ENCODE data around the gene CD27. TPM values are rescaled to one million over a fixed set of nuclear protein-coding genes. Genes with fewer than 3 reads are reported as not detected.
"Not testable (repeated sequence)": the region's sequence is repeated elsewhere in the genome, so short reads cannot be mapped to it uniquely, and the experiment has no call there.

Gene CD27
- total RNA-seq, 6 experiments from 2014 or later = 0.33 to 1.2 (median 0.68) TPM; not detected in 1

DNA sequence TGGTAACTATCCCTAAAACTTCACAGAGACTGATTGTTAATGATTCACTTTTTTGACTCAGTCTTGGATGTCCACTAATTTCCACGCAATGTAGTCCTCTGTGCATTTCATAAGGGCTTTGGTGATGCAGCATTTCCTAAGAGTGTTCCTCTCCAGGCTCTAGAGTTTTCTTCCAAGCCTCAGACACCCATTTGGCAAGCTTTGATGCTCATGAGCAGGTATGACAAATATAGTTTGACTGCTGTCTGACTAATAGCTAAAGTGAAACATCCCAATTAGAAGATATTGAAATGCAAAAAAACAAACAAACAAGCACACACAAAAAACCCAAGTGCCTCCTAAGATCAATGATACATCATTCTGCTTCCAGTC lies 27.2 kb downstream of the CD27 start:
- ATAC-seq (no peak), DNase-seq (no peak)
- WGBS (ENCODE audit: insufficient coverage, low coverage, low lambda C conversion rate, missing lambda C conversion rate) = 30% methylated on average over 1 of the region's 1 CpG
- no peak overlapping the region for H3K4me3 ChIP-seq
- no peaks in the 10 kb centered on the region for H3K36me3 ChIP-seq
- no peaks in the 10 kb centered on the region for H3K27me3 ChIP-seq
- H3K9me3 ChIP-seq = no peaks in the 10 kb centered on the region
- no peak overlapping the region for H3K27ac ChIP-seq
- TF ChIP-seq, protein P1, sequence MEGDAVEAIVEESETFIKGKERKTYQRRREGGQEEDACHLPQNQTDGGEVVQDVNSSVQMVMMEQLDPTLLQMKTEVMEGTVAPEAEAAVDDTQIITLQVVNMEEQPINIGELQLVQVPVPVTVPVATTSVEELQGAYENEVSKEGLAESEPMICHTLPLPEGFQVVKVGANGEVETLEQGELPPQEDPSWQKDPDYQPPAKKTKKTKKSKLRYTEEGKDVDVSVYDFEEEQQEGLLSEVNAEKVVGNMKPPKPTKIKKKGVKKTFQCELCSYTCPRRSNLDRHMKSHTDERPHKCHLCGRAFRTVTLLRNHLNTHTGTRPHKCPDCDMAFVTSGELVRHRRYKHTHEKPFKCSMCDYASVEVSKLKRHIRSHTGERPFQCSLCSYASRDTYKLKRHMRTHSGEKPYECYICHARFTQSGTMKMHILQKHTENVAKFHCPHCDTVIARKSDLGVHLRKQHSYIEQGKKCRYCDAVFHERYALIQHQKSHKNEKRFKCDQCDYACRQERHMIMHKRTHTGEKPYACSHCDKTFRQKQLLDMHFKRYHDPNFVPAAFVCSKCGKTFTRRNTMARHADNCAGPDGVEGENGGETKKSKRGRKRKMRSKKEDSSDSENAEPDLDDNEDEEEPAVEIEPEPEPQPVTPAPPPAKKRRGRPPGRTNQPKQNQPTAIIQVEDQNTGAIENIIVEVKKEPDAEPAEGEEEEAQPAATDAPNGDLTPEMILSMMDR (IDR thresholded peaks at IDR 0.05) = no peak
- TF ChIP-seq POLR2A (IDR thresholded peaks at IDR 0.05) = no peak
- intact Hi-C loops (cut with DNase I) = no loop called here
- peaks cover 0 to 33% (median 14%) of the 10 kb centered on the region in 4 donors for H3K4me1 ChIP-seq

DNA sequence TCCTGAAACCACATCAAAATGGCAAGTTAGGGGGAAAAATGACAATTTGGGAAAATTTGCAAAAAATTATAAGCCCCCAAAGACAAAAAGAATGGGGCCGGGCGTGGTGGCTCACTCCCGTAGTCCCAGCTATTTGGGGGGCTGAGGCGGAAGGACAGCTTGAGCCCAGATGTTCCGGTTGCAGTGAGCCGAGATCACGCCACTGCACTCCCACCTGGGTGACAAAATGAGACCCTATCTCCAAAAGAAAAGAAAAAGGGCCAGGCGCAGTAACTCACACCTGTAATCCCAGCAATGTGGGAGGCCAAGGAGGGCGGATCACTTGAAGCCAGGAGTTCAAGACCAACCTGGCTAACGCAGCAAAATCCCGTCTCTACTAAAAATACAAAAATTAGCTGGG lies 27.7 kb downstream of the CD27 start:
- ATAC-seq (no peak), DNase-seq (no peak)
- no peaks in the 10 kb centered on the region for H3K36me3 ChIP-seq
- H3K4me3 ChIP-seq = no peak overlapping the region
- no peaks in the 10 kb centered on the region for H3K9me3 ChIP-seq
- no peaks in the 10 kb centered on the region for H3K27me3 ChIP-seq
- WGBS (ENCODE audit: insufficient coverage, low coverage, low lambda C conversion rate, missing lambda C conversion rate) = 76% methylated on average over 9 of the region's 11 CpGs
- H3K27ac ChIP-seq = no peak overlapping the region
- H3K4me1 ChIP-seq = peaks cover 0 to 28% (median 11%) of the 10 kb centered on the region in 4 donors
- intact Hi-C loops (cut with DNase I) = no loop called here
- TF ChIP-seq POLR2A (IDR thresholded peaks at IDR 0.05) = no peak
- TF ChIP-seq, protein P1 (IDR thresholded peaks at IDR 0.05) = no peak

DNA sequence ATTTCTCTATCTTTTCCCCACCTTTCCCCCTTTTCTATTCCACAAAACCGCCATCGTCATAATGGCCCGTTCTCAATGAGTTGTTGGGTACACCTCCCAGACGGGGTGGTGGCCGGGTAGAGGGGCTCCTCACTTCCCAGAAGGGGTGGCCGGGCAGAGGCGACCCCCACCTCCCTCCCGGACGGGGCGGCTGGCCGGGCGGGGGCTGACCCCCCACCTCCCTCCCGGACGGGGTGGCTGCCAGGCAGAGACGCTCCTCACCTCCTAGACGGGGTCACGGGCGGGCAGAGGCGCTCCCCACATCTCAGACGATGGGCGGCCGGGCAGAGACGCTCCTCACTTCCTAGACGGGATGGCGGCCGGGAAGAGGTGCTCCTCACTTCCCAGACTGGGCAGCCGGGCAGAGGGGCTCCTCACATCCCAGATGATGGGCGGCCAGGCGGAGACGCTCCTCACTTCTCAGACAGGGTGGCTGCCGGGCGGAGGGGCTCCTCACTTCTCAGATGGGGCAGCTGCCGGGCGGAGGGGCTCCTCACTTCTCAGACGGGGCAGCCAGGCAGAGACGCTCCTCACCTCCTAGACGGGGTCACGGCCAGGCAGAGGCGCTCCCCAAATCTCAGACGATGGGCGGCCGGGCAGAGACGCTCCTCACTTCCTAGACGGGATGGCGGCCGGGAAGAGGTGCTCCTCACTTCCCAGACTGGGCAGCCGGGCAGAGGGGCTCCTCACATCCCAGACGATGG lies 30.6 kb downstream of the CD27 start:
- ATAC-seq; H3K9me3 ChIP-seq; DNase-seq; H3K4me1 ChIP-seq; intact Hi-C loops (cut with DNase I); H3K27me3 ChIP-seq; H3K36me3 ChIP-seq; H3K27ac ChIP-seq; H3K4me3 ChIP-seq: not testable (repeated sequence)
- WGBS (ENCODE audit: insufficient coverage, low coverage, low lambda C conversion rate, missing lambda C conversion rate) = 100% methylated on average over 3 of the region's 48 CpGs

DNA sequence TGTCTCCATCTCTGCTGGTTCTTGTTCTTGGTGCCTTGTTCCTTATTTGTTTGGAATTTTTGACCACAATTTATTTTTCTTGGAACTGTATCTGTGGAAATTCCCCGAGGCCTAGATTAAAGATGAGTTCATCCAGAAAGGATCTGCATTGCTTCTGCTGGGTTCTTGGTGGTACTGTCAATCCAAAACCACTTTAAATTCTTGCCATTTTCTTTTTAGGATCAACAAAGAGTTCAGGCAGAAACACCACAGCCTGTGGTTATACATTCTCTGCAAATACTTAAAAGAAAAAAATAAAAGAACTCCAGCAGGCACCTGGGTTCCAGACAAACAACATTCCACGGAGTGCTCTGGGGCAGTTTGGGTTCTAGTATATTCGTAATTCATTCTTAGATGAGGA lies 31.7 kb downstream of the CD27 start:
- Histone ChIP-seq H3K4me1 (peaks cover 0 to under 1% (median 0%) of the 10 kb centered on the region in 4 donors), H3K9me3 (no peaks in the 10 kb centered on the region), H3K4me3 (no peak overlapping the region), H3K27ac (no peak overlapping the region), H3K36me3 (no peaks in the 10 kb centered on the region), H3K27me3 (no peaks in the 10 kb centered on the region)
- ATAC-seq (no peak), DNase-seq (no peak)
- TF ChIP-seq, protein P1 (IDR thresholded peaks at IDR 0.05) = no peak
- intact Hi-C loops (cut with DNase I) = no loop called here
- WGBS (ENCODE audit: insufficient coverage, low coverage, low lambda C conversion rate, missing lambda C conversion rate) = 68% methylated on average over 3 of the region's 3 CpGs

DNA sequence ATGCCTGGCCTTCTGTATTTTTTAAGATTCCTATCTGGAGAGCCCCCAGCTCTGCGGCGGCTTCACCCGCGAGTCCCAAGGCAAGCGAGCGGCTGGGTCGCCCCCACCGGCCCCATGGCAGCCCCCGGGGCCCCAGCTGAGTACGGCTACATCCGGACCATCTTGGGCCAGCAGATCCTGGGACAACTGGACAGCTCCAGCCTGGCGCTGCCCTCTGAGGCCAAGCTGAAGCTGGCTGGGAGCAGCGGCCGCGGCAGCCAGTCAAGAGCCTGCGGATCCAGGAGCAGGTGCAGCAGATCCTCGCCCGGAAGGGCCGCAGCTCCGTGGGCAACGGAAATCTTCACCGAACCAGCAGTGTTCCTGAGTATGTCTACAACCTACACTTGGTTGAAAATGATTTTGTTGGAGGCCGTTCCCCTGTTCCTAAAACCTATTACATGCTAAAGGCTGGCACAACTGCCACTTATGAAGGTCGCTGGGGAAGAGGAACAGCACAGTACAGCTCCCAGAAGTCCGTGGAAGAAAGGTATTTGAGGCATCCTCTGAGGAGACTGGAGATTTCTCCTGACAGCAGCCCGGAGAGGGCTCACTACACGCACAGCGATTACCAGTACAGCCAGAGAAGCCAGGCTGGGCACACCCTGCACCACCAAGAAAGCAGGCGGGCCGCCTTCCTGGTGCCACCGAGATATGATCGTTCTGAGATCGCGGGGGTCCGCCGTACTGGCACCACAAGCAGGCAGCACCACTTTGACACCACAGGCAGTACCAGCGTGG lies 33.0 kb downstream of the CD27 start:
- H3K36me3 ChIP-seq; H3K4me1 ChIP-seq; DNase-seq; H3K27me3 ChIP-seq; H3K27ac ChIP-seq; H3K9me3 ChIP-seq; intact Hi-C loops (cut with DNase I); H3K4me3 ChIP-seq: not testable (repeated sequence)
- peak in 1 of 4 donors; percentile 33 for ATAC-seq
- WGBS (ENCODE audit: insufficient coverage, low coverage, low lambda C conversion rate, missing lambda C conversion rate) = 92% methylated on average over 10 of the region's 37 CpGs

All from right lobe of liver (tissue), 6 donors.